ENCODE data around the gene MAP6. TPM values are rescaled to one million over a fixed set of nuclear protein-coding genes. Genes with fewer than 3 reads are reported as not detected.

MAP6 gene
- total and polyA plus RNA-seq, 9 of the 15 experiments (the other 6 are each of a cell fraction or from before 2014, with no cell fraction given) = not detected

DNA sequence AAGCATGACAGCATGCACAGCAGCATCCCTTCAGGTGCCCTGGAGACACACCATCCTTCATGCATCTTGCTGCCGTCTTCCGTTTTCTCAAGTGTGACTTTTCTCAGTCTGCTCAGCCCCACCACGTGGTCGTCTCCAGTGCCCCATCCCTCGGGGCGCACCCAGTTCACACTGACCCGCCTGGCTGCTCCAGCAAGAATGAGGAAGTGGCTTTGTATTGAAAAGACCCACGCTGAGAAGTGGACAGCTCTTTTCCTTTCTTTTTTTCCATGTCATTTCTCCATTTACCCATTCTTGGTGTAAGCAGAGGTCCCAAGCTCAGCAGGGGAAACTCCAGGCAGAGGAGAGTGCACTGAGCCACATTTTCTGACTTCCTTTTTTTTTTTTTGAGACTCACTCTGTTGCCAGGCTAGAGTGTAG, 92.3 kb downstream of the MAP6 start (continued):
- TF ChIP-seq, protein P1, sequence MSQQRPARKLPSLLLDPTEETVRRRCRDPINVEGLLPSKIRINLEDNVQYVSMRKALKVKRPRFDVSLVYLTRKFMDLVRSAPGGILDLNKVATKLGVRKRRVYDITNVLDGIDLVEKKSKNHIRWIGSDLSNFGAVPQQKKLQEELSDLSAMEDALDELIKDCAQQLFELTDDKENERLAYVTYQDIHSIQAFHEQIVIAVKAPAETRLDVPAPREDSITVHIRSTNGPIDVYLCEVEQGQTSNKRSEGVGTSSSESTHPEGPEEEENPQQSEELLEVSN (IDR thresholded peaks at IDR 0.05; ENCODE audit: borderline replicate concordance in 1 of 2, extremely low read depth in 1 of 2, insufficient read depth in 1 of 2, insufficient read length in 1 of 2, low read depth in 1 of 2, low read length in 1 of 2, poor library complexity in 1 of 2, severe bottlenecking in 1 of 2) = peak; percentile 81 to 87
- TF ChIP-seq CSDE1 (IDR thresholded peaks at IDR 0.05) (no peak), RBM22 (IDR thresholded peaks at IDR 0.05; ENCODE audit: low read depth, low read length, poor library complexity, severe bottlenecking) (no peak), HDAC3 (IDR thresholded peaks at IDR 0.05; ENCODE audit: borderline replicate concordance, partially characterized antibody) (no peak), MNT (conservative IDR thresholded peaks at IDR 0.05) (0 out of 4 replicates have a peak, but pooled peaks of 1 of the 2 experiments have one; percentile 29), ZNF277 (CRISPR knock-in tag; IDR thresholded peaks at IDR 0.05; ENCODE audit: borderline replicate concordance) (no peak), ZNF280B (CRISPR knock-in tag; IDR thresholded peaks at IDR 0.05) (no peak), ERF (CRISPR knock-in tag; IDR thresholded peaks at IDR 0.05) (no peak), JUND (IDR thresholded peaks at IDR 0.05; ENCODE audit: borderline replicate concordance, low read depth, low read length) (no peak), JUND (tag; IDR thresholded peaks at IDR 0.05; ENCODE audit: borderline replicate concordance, low read depth, low read length) (no peak), TEAD4 (IDR thresholded peaks at IDR 0.05; ENCODE audit: low read length) (peak; percentile 29; the same call in 1 of the 2 replicates), TEAD4 (CRISPR knock-in tag; IDR thresholded peaks at IDR 0.05; ENCODE audit: borderline replicate concordance) (no peak), NFRKB (IDR thresholded peaks at IDR 0.05; ENCODE audit: low read depth) (no peak), CEBPB (tag; IDR thresholded peaks at IDR 0.05) (no peak)
- TF ChIP-seq, protein P2, sequence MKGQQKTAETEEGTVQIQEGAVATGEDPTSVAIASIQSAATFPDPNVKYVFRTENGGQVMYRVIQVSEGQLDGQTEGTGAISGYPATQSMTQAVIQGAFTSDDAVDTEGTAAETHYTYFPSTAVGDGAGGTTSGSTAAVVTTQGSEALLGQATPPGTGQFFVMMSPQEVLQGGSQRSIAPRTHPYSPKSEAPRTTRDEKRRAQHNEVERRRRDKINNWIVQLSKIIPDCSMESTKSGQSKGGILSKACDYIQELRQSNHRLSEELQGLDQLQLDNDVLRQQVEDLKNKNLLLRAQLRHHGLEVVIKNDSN (CRISPR knock-in tag; IDR thresholded peaks at IDR 0.05) = peak; percentile 84
- TF ChIP-seq, protein P3, sequence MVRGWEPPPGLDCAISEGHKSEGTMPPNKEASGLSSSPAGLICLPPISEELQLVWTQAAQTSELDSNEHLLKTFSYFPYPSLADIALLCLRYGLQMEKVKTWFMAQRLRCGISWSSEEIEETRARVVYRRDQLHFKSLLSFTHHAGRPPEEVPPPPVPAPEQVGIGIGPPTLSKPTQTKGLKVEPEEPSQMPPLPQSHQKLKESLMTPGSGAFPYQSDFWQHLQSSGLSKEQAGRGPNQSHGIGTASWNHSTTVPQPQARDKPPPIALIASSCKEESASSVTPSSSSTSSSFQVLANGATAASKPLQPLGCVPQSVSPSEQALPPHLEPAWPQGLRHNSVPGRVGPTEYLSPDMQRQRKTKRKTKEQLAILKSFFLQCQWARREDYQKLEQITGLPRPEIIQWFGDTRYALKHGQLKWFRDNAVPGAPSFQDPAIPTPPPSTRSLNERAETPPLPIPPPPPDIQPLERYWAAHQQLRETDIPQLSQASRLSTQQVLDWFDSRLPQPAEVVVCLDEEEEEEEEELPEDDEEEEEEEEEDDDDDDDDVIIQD (CRISPR knock-in tag; IDR thresholded peaks at IDR 0.05) = no peak
- TF ChIP-seq, protein P4, sequence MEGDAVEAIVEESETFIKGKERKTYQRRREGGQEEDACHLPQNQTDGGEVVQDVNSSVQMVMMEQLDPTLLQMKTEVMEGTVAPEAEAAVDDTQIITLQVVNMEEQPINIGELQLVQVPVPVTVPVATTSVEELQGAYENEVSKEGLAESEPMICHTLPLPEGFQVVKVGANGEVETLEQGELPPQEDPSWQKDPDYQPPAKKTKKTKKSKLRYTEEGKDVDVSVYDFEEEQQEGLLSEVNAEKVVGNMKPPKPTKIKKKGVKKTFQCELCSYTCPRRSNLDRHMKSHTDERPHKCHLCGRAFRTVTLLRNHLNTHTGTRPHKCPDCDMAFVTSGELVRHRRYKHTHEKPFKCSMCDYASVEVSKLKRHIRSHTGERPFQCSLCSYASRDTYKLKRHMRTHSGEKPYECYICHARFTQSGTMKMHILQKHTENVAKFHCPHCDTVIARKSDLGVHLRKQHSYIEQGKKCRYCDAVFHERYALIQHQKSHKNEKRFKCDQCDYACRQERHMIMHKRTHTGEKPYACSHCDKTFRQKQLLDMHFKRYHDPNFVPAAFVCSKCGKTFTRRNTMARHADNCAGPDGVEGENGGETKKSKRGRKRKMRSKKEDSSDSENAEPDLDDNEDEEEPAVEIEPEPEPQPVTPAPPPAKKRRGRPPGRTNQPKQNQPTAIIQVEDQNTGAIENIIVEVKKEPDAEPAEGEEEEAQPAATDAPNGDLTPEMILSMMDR (IDR thresholded peaks at IDR 0.05 in 2 of 3, conservative IDR thresholded peaks at IDR 0.05 in 1 of 3; ENCODE audit: insufficient read depth in 2 of 3, low read depth in 1 of 3, low read length in 3 of 3) = no peak

Measured in K562 (cell line).